Osteocyte (in vitro differentiated cells): ENCODE data around the gene NPAS4. TPM values are rescaled to one million over a fixed set of nuclear protein-coding genes. Genes with fewer than 3 reads are reported as not detected.
"Not testable (repeated sequence)": the region's sequence is repeated elsewhere in the genome, so short reads cannot be mapped to it uniquely, and the experiment has no call there.

Source experiments
- DNase-seq: peaks from one replicate; pipeline ENCODE4 v3.0.0; 2021; ENCODE audit warnings: mixed read lengths; ENCODE audit not compliant: unreplicated experiment; ENCODE audit errors: extremely low spot score
- H3K27ac Mint-ChIP-seq: one replicate; pipeline ENCODE4 v1.8.0; 2021; ENCODE audit warnings: mild to moderate bottlenecking, mixed read lengths; ENCODE audit not compliant: unreplicated experiment
- H3K27me3 Mint-ChIP-seq: one replicate; pipeline ENCODE4 v1.8.0; 2021; ENCODE audit warnings: mixed read lengths; ENCODE audit not compliant: unreplicated experiment
- H3K36me3 Mint-ChIP-seq: one replicate; pipeline ENCODE4 v1.8.0; 2021; ENCODE audit warnings: mixed read lengths; ENCODE audit not compliant: unreplicated experiment
- H3K4me1 Mint-ChIP-seq: one replicate; pipeline ENCODE4 v1.8.0; 2021; ENCODE audit warnings: mixed read lengths; ENCODE audit not compliant: unreplicated experiment
- H3K4me3 Mint-ChIP-seq: one replicate; pipeline ENCODE4 v1.8.0; 2021; ENCODE audit warnings: mild to moderate bottlenecking, moderate library complexity, mixed read lengths; ENCODE audit not compliant: unreplicated experiment
- H3K9me3 Mint-ChIP-seq: one replicate; pipeline ENCODE4 v1.8.0; 2021; ENCODE audit warnings: mixed read lengths; ENCODE audit not compliant: unreplicated experiment
- CTCF ChIP-seq: fragments of 200-600 bp; sonication (generic); IDR thresholded peaks from 2 replicates; pipeline ENCODE4 v1.5.0; 2021; ENCODE audit warnings: antibody characterized with exemption, mild to moderate bottlenecking, moderate library complexity
- total RNA-seq: library from RNA; stranded (reverse); gene quantifications from 2 replicates; pipeline ENCODE4 v1.2.1, GENCODE V29; 2021

The NPAS4 gene
- total RNA-seq, 1 donor from 2014 or later: 0.11 TPM

- Mint-ChIP-seq H3K27me3 (peaks cover 8% of the 10 kb centered on the region), H3K36me3 (no peaks in the 10 kb centered on the region), H3K4me1 (peaks cover 10% of the 10 kb centered on the region), H3K9me3 (peaks cover 4% of the 10 kb centered on the region), H3K4me3 (no peak overlapping the region), H3K27ac (no peak overlapping the region)
- DNase-seq: no peak
- TF ChIP-seq CTCF: no peak
Observed at GRCh38 chr11:66462911-66463310, 42.1 kb downstream of the NPAS4 start.

GRCh38 chr11:66464116-66464515, 43.3 kb downstream of the NPAS4 start:
- peaks cover 15% of the 10 kb centered on the region for H3K4me1 Mint-ChIP-seq
- not testable (repeated sequence) for H3K4me3 Mint-ChIP-seq, H3K36me3 Mint-ChIP-seq, H3K9me3 Mint-ChIP-seq, H3K27ac Mint-ChIP-seq, H3K27me3 Mint-ChIP-seq, DNase-seq

- no peaks in the 10 kb centered on the region for H3K27me3 Mint-ChIP-seq
Observed at GRCh38 chr11:66464916-66465315, 44.1 kb downstream of the NPAS4 start.

GRCh38 chr11:66465373-66466224, 44.8 kb downstream of the NPAS4 start:
- Mint-ChIP-seq H3K4me1 (peaks cover 19% of the 10 kb centered on the region), H3K9me3 (peaks cover 4% of the 10 kb centered on the region), H3K4me3 (peak overlapping the region; percentile 82), H3K27ac (no peak overlapping the region), H3K27me3 (no peaks in the 10 kb centered on the region), H3K36me3 (no peaks in the 10 kb centered on the region)
- no peak for TF ChIP-seq CTCF
- DNase-seq: no peak

More at GRCh38 chr11:66464916-66465315, 44.1 kb downstream of the NPAS4 start:
- TF ChIP-seq CTCF: no peak
- no peak for DNase-seq
- Mint-ChIP-seq H3K36me3 (no peaks in the 10 kb centered on the region), H3K4me3 (no peak overlapping the region), H3K9me3 (peaks cover 4% of the 10 kb centered on the region), H3K27ac (no peak overlapping the region), H3K4me1 (peaks cover 16% of the 10 kb centered on the region)

GRCh38 chr11:66466225-66467033, 45.6 kb downstream of the NPAS4 start, which contains the start of gene PELI3:
TSS of gene PELI3 (plus strand) at chr11:66466905. CDS start at chr11:66468129, 1,224 bp downstream.
- no peak for TF ChIP-seq CTCF
- DNase-seq: peak; percentile 97
- Mint-ChIP-seq H3K36me3 (peaks cover 2% of the 10 kb centered on the region), H3K4me1 (peaks cover 19% of the 10 kb centered on the region), H3K9me3 (peaks cover 4% of the 10 kb centered on the region), H3K27me3 (no peaks in the 10 kb centered on the region), H3K27ac (peak within 1 kb of the TSS; percentile 77), H3K4me3 (peak within 1 kb of the TSS; percentile 84)
